ENCODE measurements around the gene ANKRD1. TPM values are rescaled to one million over a fixed set of nuclear protein-coding genes. Genes with fewer than 3 reads are reported as not detected.
"Not testable (repeated sequence)": the region's sequence is repeated elsewhere in the genome, so short reads cannot be mapped to it uniquely, and the experiment has no call there.

Gene ANKRD1
- total and polyA plus RNA-seq, 12 donors, result 1,390 to 8,287 (median 4,440) TPM

DNA sequence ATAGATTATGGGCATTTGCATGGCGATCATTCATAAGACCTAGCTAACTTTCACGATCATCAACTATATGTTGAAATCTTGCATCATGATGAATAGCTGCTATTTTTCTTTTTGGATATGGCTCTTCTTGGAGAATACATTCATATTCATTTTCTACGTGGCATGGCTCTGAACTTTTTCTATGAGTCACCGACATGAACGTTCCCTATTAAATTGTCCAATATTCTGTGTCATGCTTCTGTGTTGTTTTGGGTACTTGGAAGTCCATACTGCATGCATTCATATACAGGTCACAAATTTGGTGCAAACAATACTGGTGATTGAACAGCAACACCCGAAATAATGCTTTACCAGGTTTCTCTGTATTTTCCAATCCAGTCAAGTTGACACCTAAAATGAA, 37.9 kb upstream of the ANKRD1 start:
- H3K9me3 ChIP-seq, result no peaks in the 10 kb centered on the region
- no peak for ATAC-seq
- no peaks in the 10 kb centered on the region for H3K36me3 ChIP-seq
- TF ChIP-seq, protein P1, sequence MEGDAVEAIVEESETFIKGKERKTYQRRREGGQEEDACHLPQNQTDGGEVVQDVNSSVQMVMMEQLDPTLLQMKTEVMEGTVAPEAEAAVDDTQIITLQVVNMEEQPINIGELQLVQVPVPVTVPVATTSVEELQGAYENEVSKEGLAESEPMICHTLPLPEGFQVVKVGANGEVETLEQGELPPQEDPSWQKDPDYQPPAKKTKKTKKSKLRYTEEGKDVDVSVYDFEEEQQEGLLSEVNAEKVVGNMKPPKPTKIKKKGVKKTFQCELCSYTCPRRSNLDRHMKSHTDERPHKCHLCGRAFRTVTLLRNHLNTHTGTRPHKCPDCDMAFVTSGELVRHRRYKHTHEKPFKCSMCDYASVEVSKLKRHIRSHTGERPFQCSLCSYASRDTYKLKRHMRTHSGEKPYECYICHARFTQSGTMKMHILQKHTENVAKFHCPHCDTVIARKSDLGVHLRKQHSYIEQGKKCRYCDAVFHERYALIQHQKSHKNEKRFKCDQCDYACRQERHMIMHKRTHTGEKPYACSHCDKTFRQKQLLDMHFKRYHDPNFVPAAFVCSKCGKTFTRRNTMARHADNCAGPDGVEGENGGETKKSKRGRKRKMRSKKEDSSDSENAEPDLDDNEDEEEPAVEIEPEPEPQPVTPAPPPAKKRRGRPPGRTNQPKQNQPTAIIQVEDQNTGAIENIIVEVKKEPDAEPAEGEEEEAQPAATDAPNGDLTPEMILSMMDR (IDR thresholded peaks at IDR 0.05), result no peak
- 89 to 94% methylated on average over 6 of the region's 6 CpGs for WGBS, 2 donors
- H3K4me1 ChIP-seq, result peaks cover 0 to 17% (median 6%) of the 10 kb centered on the region in 9 donors
- no peak for DNase-seq
- H3K27ac ChIP-seq, result no peak overlapping the region
- H3K27me3 ChIP-seq, result no peaks in the 10 kb centered on the region
- H3K4me3 ChIP-seq, result no peak overlapping the region
- intact Hi-C loops (cut with DNase I), result no loop called here

DNA sequence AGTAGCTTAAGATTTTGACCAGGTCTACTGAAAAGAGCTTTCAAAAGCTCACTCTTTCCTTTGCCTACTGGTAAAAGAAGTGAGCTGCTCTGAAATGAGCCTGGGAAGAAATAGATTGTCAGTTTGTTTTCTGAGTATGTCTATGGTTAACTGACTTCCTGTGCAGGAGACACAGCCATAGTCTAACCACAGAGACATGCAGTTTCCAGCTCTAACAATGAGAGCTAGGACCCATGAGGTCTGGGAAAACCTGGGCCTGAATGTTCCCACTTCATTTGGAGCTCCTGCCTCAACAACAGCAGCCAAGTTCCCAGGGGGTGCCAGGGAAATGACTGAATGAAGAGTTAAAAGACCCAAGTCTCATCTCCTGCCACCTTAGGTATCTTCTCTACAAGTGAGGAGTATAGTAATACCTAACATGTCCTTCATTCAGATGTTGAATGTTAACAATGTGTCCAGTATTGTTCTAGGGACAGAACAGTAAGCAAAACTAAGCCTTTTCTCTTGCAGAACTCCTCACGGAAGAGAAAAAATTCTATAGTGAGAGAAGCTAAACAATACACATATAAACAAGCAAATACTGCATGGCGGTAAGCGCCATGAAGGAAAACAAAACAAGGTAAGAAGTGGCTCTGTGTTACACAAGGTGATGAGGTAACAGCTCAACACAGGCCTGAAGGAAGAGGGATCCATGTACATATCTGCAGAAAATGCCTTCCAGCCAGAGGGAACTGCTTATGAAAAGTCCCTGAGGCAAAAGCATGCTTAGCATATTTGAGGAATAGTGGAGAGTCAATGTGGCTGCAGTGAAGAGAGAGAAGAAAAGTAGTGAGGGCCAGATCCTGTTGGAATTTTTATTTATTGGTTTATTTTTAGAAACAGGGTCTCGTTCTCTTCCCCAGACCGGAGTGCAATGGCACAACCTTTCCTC, 26.4 kb upstream of the ANKRD1 start:
- Histone ChIP-seq H3K4me3 (no peak overlapping the region), H3K4me1 (no peaks in the 10 kb centered on the region), H3K9me3 (peaks cover 0 to 21% (median 0%) of the 10 kb centered on the region in 11 donors), H3K36me3 (no peaks in the 10 kb centered on the region), H3K27ac (no peak overlapping the region), H3K27me3 (no peaks in the 10 kb centered on the region)
- WGBS, 2 donors, result 81% methylated on average over 5 of the region's 5 CpGs
- ATAC-seq (no peak), DNase-seq (no peak)
- intact Hi-C loops (cut with DNase I), result no loop called here
- TF ChIP-seq, protein P1 (IDR thresholded peaks at IDR 0.05), result no peak

DNA sequence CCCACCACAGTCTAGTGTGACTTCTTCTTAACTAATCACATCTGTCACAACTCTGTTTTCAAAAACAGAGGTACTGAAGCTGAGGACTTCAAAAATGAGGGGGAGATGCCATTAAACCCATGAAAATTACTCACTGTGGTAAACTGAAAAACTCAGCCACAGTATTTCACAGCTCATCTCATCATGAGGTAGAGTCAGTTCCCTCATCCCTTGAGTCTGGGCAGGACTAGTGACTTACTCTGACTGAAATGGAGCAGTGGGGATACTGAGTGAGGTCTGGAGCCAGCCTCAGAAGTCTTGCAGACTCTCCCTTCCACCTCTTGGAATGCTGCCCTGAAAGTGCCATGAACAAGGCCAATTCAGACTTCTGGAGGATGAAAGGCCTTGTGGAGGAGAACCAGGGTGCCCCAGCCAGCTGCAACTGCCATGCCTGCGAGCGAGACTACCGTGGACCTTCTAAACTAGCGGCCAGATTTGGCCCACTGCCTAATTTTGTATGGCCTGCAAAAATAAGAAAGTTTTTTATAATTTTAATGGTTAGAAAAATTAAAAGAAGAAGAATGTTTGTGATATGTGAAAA, 24.7 kb upstream of the ANKRD1 start:
- TF ChIP-seq, protein P1 (IDR thresholded peaks at IDR 0.05), result no peak
- Histone ChIP-seq H3K4me3 (no peak overlapping the region), H3K36me3 (no peaks in the 10 kb centered on the region), H3K9me3 (peaks cover 0 to 9% (median 0%) of the 10 kb centered on the region in 11 donors), H3K4me1 (no peaks in the 10 kb centered on the region), H3K27ac (no peak overlapping the region), H3K27me3 (no peaks in the 10 kb centered on the region)
- ATAC-seq, result no peak
- intact Hi-C loops (cut with DNase I), result no loop called here
- no peak for DNase-seq
- 88 to 90% methylated on average over 4 of the region's 4 CpGs for WGBS, 2 donors

DNA sequence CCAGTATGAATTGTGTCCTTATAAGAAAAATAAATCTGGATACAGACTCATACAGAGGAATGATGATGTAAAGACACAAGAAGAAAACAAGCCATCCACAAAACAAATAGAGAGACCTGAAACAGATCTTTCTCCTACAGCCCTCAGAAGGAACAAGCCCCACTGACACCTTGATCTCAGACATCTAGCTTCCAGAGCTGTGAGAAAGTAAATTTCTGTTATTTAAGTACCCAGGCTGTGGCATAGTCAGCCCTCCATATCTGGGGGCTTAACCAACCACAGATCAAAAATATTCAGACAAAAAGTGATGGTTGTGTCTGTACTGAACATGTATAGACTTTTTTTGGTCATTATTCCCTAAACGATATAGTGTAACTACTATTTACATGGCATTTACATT, 23.9 kb upstream of the ANKRD1 start:
- Histone ChIP-seq H3K9me3 (peaks cover 0 to 1% (median 0%) of the 10 kb centered on the region in 11 donors), H3K4me3 (no peak overlapping the region), H3K27me3 (no peaks in the 10 kb centered on the region), H3K4me1 (no peaks in the 10 kb centered on the region), H3K36me3 (no peaks in the 10 kb centered on the region), H3K27ac (no peak overlapping the region)
- 46 to 50% methylated on average over 1 of the region's 1 CpG for WGBS, 2 donors
- intact Hi-C loops (cut with DNase I), result no loop called here
- no peak for ATAC-seq
- no peak for DNase-seq
- TF ChIP-seq, protein P1 (IDR thresholded peaks at IDR 0.05), result no peak

DNA sequence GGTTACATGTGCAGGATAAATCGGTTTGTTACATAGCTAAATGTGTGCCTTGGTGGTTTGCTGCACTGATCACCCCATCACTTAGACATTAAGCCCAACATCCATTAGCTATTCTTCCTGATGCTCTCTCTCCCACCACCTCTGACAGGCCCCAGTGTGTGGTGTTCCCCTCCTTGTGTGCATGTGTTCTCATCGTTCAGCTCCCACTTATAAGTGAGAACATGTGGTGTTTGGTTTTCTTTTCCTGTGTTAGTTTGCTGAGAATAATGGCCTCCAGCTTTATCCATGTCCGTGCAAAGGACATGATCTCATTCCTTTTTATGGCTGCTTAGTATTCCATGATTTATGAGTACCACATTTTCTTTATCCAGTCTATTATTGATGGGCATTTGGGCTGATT, 22.1 kb upstream of the ANKRD1 start:
- WGBS, 2 donors, result 83 to 90% methylated on average over 3 of the region's 3 CpGs

More for the DNA sequence above, 22.1 kb upstream of the ANKRD1 start:
- intact Hi-C loops (cut with DNase I); DNase-seq; H3K27me3 ChIP-seq; H3K9me3 ChIP-seq; H3K36me3 ChIP-seq; H3K27ac ChIP-seq; H3K4me3 ChIP-seq; H3K4me1 ChIP-seq; ATAC-seq: not testable (repeated sequence)
